ENCODE measurements around the gene NCKAP5.

Gene NCKAP5

DNA sequence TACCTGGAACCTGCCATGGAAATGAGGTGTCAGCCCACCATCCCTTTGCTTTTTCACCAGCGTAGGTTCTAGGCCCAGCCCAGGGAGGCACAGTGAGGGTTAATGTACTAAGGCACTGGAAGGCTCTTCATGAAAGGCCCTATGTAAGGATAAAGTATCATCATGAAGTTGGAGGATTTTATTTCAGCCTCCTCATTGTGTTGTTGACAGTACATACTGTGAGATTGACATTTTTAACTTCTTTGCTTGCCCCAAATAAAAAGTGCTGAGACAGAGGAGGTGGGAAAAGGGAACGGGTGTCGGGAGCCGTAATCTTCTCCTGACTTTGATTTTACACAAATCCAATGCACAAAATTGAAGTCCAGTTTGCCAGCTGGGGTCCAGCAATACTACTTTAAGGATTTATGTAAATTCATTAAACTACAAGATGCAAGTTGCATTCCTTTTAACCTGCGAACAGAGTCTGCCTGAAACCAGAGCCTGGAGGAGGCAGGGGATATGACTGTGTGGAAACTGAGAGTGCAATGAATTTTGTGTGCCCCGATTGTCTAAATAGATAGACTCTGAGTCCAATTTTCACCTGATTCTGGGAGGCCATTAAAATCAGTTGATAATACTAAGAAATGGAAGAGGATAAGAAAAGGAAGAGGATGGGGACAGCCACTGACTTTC, 5.4 kb upstream of the NCKAP5 start:
- no peak for DNase-seq

GRCh38 chr2:133571249-133571648, 3.0 kb upstream of the NCKAP5 start:
- DNase-seq, result no peak

DNA sequence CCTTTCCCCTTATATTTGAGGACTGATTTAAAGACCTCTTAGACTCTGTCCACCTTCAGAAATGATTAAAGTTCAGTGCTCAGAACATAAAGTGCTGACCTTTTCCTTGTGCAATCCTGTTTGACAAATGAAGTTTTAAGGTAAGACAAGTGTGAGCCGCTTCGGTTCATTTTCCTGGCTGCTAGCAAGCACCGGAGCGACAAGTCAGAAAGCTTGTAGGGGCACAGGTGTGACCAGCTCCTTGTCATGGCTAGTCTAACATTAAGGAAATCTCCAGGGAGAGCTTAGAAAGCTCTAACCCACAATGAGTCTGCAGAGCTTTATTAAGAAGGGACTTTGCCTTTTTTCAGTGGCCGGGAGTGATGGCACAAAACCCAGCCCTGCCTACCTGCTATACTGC, 2.3 kb upstream of the NCKAP5 start:
- no peak for DNase-seq

GRCh38 chr2:133569286-133569830, 1.1 kb upstream of the NCKAP5 start:
- no peak for DNase-seq

- no peak for DNase-seq
Measured at GRCh38 chr2:133568598-133568997, 335 bp upstream of the NCKAP5 start.

DNA sequence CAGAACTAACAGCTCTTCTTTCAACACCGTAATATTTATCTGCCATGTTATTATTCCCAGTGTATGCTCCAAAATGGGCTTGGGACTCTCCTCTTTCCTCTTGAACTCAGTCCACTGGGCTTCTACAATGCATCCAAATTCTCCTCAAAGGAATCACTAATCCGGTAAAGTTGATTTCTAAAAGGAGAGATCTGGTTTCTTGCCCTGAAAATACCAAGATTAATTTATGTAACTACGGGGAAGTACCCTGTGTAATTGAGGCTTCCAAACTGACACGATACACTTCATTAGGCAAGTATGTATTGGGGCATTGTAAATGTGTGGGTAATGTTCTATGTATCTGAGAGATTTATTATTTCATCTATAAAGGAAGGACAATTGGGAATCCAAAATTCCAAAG, 5.7 kb downstream of the NCKAP5 start:
- no peak for DNase-seq

DNA sequence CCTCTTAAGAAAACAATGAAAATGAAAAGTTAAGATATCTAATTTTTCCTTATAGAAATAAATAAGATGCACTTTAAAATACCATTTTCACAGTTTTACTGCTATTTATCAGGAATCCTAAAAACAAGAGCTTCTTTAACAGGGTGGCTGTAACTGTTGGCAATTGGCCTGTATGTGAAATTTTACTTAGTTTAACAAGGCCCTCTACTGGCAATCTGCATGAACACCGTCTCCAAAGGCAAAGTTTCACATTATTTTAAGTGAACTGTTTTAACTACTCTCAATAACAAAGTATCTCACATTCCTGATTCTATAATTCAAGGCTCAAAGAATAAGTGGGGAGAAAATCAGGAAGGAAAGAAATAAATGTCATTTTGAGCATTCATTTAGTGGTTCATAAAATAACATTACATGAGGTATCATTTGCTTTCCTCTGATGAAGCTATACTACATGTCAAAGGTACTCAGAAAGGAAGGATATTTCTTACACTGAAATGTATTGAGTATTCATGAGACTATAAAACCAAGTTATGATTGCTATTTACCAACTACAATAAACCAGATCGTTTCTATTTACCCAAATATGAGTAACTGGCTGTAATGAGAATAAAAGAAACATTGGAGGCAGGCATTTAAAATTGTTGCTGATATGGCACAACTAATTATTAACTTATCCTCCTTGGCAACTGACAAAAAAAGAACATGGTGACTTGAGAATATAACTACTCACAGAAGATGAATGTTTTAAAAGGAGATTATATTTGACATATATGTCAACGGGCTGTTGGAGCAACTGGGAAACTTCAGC, 7.0 kb downstream of the NCKAP5 start:
- DNase-seq, result peak; percentile 79

DNA sequence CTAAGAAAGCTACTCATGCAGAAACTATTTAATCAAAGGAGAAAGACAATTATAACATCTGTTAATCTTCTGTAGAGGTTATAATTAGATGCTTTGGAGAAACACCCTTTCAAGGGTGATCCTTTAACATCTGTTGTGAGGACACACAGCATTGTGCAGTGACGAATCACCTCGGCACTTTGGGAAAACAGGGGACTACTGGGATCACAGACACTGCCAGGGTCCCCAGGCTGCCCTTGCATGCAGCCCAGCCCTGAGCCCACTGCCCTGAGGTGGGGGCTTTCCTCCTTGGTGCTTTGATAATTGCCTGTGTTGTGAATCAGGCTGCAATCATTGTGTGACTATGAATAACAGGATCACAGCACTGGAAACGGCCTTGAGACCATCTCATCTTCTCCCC, 10.6 kb downstream of the NCKAP5 start:
- DNase-seq, result no peak

GRCh38 chr2:133553838-133554408, 14.3 kb downstream of the NCKAP5 start:
- no peak for DNase-seq

- DNase-seq, result no peak
Measured at GRCh38 chr2:133553251-133553650, 15.0 kb downstream of the NCKAP5 start.

DNA sequence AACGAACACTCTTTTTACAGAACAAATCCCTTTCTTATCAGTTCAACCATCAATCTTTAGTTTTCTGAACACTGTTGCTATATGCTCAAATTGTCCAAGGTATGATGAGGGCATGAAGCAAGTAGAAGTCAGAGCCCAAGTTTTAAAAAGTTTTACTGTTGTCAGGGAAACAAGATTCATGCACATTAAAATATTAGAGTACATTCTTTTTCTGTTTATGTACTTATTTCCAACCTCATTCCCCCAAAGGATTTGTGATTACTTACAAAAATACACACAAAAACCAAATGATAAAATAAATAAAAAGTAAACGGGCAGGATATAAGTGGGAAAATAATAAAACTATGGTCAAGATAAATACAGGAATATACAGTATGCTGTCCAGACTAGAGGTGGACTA, 15.4 kb downstream of the NCKAP5 start:
- no peak for DNase-seq

GRCh38 chr2:133541797-133542196, 26.5 kb downstream of the NCKAP5 start:
- DNase-seq, result no peak

DNA sequence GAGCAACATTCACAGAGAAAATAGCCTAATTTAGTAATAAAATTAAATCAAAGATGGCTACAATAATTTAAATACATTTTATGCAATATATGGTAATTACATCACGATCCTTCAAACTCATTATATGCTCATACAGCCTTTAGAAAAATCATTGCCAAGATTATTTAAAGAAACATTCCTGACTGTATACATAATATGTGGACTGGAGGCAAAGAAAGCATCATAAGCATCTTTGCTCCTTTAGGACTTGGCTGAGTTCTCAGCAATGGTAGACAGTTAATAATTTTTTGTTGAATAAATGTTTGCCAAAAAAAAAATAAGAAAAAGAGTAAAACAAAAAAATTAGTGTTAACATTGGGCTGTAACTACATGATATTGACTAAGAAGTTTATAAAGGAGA, 26.9 kb downstream of the NCKAP5 start:
- DNase-seq, result no peak

DNA sequence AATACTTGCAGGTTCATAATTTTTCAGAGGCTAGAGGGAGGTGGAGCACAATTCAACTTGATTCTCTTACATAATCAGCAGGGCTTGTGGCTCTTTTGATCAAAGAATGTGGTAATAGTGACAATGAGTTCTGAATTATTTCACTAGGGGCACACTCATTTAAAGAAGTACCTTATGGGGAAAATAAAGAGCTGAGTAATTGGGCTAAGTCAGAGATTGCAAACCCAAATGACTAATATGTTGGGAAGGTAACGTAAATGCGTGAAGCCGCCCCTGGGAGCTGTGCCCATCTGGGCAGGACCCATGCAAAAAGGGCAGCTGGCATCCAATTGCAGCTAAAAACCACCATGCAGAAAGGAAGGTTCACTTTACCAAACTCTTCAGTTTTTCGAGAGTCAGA, 35.3 kb downstream of the NCKAP5 start:
- DNase-seq, result no peak

DNA sequence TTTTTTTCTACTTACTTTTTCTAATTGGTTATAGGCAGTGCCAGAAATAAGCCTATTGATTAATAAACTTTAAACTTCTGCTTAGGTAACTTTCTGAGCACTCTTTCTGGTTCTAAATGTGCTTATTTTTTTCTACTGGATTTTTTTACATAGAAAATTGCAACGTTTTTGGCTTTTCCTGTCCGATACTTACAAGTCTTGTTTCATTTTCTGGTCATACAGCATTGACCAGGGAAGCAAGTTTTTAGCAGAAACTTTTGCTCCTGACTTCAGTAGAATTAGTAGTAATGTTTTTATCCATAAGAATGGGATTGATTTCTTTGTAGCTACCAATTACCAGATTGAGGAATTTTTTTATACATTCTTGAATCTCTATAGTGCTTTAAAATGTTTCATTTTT, 36.9 kb downstream of the NCKAP5 start:
- DNase-seq, result no peak

GRCh38 chr2:133530645-133531044, 37.6 kb downstream of the NCKAP5 start:
- DNase-seq, result no peak

DNA sequence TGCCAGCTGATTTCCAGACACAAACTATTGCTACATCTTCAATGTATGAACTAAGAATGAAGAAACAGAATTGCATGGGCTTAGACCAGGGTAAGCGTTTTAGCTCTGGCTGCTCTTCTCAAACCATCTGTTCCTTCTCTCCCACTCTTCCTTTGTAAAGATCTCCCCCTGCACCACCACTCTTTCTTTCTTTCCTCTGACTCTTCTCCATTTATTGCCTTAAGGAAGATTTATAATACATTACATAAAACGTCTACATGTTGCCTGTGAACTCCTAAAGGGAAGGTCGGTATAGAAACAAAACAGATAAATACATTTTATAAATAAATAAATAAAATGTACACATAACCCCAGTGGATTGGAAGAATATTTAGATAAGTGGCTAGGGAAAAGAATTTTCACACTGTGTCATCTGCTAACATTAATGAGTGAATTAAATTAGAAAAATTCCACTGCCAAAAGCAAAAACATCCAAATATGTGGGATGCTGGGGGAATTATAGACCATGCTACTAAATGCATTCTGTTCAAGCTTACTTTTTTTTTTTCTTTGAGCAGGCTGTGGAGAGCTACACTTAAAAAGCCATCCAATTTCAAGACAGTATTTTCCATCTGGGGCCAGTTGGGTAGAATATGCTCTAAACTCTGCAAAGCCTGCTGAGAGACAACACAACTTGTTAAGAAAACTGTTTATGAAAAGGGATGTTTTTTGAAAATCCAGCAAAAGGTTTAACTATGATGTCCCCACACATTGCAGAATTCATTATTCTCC, 41.5 kb downstream of the NCKAP5 start:
- DNase-seq, result no peak

DNA sequence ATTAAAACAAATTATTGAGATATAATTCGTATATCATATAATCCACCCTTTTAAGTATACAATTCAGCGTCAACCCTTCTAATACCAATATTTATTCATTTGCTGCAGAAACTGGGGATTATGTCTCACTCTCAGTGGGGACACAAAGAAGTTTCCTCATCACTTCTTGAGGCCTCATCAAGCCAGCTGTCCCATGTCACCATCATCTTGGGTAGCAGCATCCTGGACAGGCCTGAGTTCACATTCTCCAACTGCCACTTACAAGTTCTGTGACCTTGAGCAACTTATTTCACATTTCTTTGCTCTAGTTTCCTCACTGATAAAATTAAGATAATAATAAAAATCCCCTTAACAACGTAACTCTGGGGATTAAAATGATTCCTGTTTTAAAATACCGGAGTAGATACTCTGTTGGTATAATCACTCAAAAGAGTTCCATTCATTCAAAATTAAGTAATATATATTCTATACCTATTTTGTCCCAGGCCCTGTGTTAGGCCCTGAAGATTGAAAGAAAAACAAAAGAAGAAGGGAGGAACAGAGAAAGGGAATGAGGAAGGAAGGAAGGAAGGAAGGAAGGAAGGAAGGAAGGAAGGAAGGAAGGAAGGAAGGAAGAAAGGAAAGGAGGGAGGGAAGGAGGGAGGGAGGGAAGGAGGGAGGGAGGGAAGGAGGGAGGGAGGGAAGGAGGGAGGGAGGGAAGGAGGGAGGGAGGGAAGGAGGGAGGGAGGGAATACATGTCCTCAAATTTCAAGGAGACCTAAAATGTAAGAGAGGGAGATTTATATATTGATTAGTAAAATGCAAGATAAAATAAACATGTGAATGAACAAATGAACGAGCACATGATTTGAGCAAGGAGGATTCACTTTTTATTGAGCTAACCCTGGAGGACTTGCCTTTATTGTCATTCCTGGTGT, 42.4 kb downstream of the NCKAP5 start:
- DNase-seq, result no peak

- DNase-seq, result no peak
Measured at GRCh38 chr2:133525090-133525489, 43.2 kb downstream of the NCKAP5 start.

GRCh38 chr2:133523406-133523805, 44.9 kb downstream of the NCKAP5 start:
- DNase-seq, result no peak

- DNase-seq, result no peak
Measured at GRCh38 chr2:133522204-133522603, 46.1 kb downstream of the NCKAP5 start.

GRCh38 chr2:133521146-133521745, 47.0 kb downstream of the NCKAP5 start:
- DNase-seq, result no peak
